Upper lobe of right lung (tissue), 1 donor: ENCODE measurements around the gene FKBP2. TPM values are rescaled to one million over a fixed set of nuclear protein-coding genes. Genes with fewer than 3 reads are reported as not detected.

Experiments
- ATAC-seq: fragments of 200-7000 bp; cut with Tn5 transposase; one replicate; pipeline ENCODE4 v1.9.1; 2020; ENCODE audit warnings: mild to moderate bottlenecking, moderate library complexity
- DNase-seq: peaks from one replicate; pipeline ENCODE4 v3.0.0-alpha.2; 2020
- H3K27ac ChIP-seq: fragments of 200-600 bp; one replicate; pipeline ENCODE4 v1.8.0; 2022
- H3K27me3 ChIP-seq: fragments of 200-600 bp; one replicate; pipeline ENCODE4 v1.8.0; 2022; ENCODE audit warnings: mild to moderate bottlenecking
- H3K36me3 ChIP-seq: fragments of 200-600 bp; one replicate; pipeline ENCODE4 v1.8.0; 2022
- H3K4me1 ChIP-seq: fragments of 200-600 bp; one replicate; pipeline ENCODE4 v1.8.0; 2022
- H3K4me3 ChIP-seq: fragments of 200-600 bp; one replicate; pipeline ENCODE4 v1.8.0; 2022; ENCODE audit warnings: mild to moderate bottlenecking
- H3K9me3 ChIP-seq: fragments of 200-600 bp; one replicate; pipeline ENCODE4 v1.8.0; 2022
- CTCF ChIP-seq: fragments of 200-600 bp; IDR thresholded peaks from one replicate; pipeline ENCODE4 v1.8.0; 2022; ENCODE audit warnings: antibody characterized with exemption
- intact Hi-C: fragments of 100-400 bp; cut with DNase I; formaldehyde crosslinking; loops from one replicate; pipeline ENCODE4 v1.11.0; 2022
- total RNA-seq: library from RNA; stranded (reverse); fragmentation: NEBNext Ultra II Directional; extraction: Animal tissue kit (Norgen Biotek cat#: 25700); gene quantifications from one replicate; pipeline ENCODE4 v1.2.1, GENCODE V29; 2021
- donor health status: DM: no; HTN: yes; CAD: no; lungs with severe emphysema.

FKBP2 gene
- total RNA-seq, 1 donor from 2014 or later = 53.9 TPM

- DNase-seq (no peak), ATAC-seq (no peak)
- Histone ChIP-seq H3K27ac (no peak overlapping the region), H3K4me1 (peaks cover 36% of the 10 kb centered on the region), H3K4me3 (no peak overlapping the region), H3K9me3 (no peaks in the 10 kb centered on the region), H3K36me3 (peaks cover 63% of the 10 kb centered on the region), H3K27me3 (no peaks in the 10 kb centered on the region)
- intact Hi-C loops = loop anchor here (5.0 kb wide), 1 partner anchor 99 kb away; the partner anchor contains the start of gene CATSPERZ
- TF ChIP-seq CTCF = no peak
These were observed 37.9 kb upstream of the FKBP2 start for GRCh38 chr11:64202992-64203391.

GRCh38 chr11:64203421-64204079 lies 37.3 kb upstream of the FKBP2 start:
- H3K9me3 ChIP-seq = no peaks in the 10 kb centered on the region
- no peak for ATAC-seq
- peaks cover 58% of the 10 kb centered on the region for H3K36me3 ChIP-seq
- H3K4me3 ChIP-seq = no peak overlapping the region
- H3K4me1 ChIP-seq = peaks cover 42% of the 10 kb centered on the region
- no peak for DNase-seq
- TF ChIP-seq CTCF = no peak
- H3K27ac ChIP-seq = no peak overlapping the region
- H3K27me3 ChIP-seq = no peaks in the 10 kb centered on the region
- intact Hi-C loops = loop anchor here (5.0 kb wide), 1 partner anchor 99 kb away; the partner anchor contains the start of gene CATSPERZ

GRCh38 chr11:64204080-64204440 lies 36.8 kb upstream of the FKBP2 start:
- Histone ChIP-seq H3K36me3 (peaks cover 53% of the 10 kb centered on the region), H3K27me3 (no peaks in the 10 kb centered on the region), H3K4me3 (no peak overlapping the region), H3K27ac (no peak overlapping the region), H3K9me3 (no peaks in the 10 kb centered on the region), H3K4me1 (peaks cover 47% of the 10 kb centered on the region)
- no peak for TF ChIP-seq CTCF
- DNase-seq (no peak), ATAC-seq (no peak)
- intact Hi-C loops = loop anchor here (5.0 kb wide), 1 partner anchor 98 kb away; the partner anchor contains the start of gene CATSPERZ

GRCh38 chr11:64204464-64204989 lies 36.4 kb upstream of the FKBP2 start:
- Histone ChIP-seq H3K36me3 (peaks cover 48% of the 10 kb centered on the region), H3K4me1 (peaks cover 47% of the 10 kb centered on the region), H3K27me3 (no peaks in the 10 kb centered on the region), H3K4me3 (no peak overlapping the region), H3K27ac (no peak overlapping the region), H3K9me3 (no peaks in the 10 kb centered on the region)
- peak; percentile 76 for TF ChIP-seq CTCF
- peak; percentile 76 for ATAC-seq
- peak; percentile 90 for DNase-seq
- intact Hi-C loops = loop anchor here (5.0 kb wide), 1 partner anchor 98 kb away; the partner anchor contains the start of gene CATSPERZ

- peak; percentile 88 for DNase-seq
- intact Hi-C loops = no loop called here
- H3K27ac ChIP-seq = peak within 1 kb of the TSS; percentile 88
- H3K27me3 ChIP-seq = no peaks in the 10 kb centered on the region
- H3K4me3 ChIP-seq = peak within 1 kb of the TSS; percentile 54
- no peak for TF ChIP-seq CTCF
- peak; percentile 69 for ATAC-seq
- peaks cover 47% of the 10 kb centered on the region for H3K4me1 ChIP-seq
- peaks cover 28% of the 10 kb centered on the region for H3K36me3 ChIP-seq
- H3K9me3 ChIP-seq = no peaks in the 10 kb centered on the region
These were observed 34.2 kb upstream of the FKBP2 start, which contains the start of gene FERMT3 for GRCh38 chr11:64206457-64207255. Gene FERMT3 (plus strand): TSS chr11:64206721. CDS start chr11:64207365, 644 bp downstream.
